GM12864 (cell line): Measurements from ENCODE around the gene ZNF678.
"Not testable (repeated sequence)": the region's sequence is repeated elsewhere in the genome, so short reads cannot be mapped to it uniquely, and the experiment has no call there.

Source experiments
- DNase-seq: peaks from one replicate; pipeline ENCODE4 v3.0.0-alpha.2; 2011; ENCODE audit warnings: low read depth
- H3K4me3 ChIP-seq: 2 replicates; pipeline ENCODE4 v1.5.1; 2011; ENCODE audit warnings: mild to moderate bottlenecking, low read depth, low read length, control low read depth
- CTCF ChIP-seq: IDR thresholded peaks from 2 replicates; pipeline ENCODE4 v1.5.1; 2011; ENCODE audit warnings: low read depth, mild to moderate bottlenecking, moderate library complexity, low read length, control low read depth, inconsistent platforms; ENCODE audit errors: missing control alignments

Gene ZNF678

DNA sequence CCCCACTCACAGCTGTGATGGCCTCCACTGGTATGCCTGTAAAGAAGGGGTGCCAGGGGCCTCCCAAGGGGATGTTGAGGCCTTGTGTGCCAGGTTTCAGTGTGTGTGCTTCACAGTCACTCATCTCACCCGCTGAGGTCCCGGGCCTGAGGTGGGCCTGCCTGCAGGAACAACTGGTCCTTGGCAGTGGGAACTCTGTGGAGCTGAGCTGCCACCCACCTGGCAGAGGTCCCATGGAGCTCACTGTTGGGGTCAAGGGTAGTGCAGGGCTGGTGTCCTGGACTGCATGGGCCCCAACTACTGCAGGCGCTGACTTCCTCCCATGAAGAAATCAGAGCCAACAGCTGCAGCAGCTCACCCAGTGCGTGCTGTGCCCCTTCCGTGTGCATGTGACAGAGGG lies 17.3 kb upstream of the ZNF678 start:
- no peak for TF ChIP-seq CTCF
- no peak overlapping the region for H3K4me3 ChIP-seq
- no peak for DNase-seq

DNA sequence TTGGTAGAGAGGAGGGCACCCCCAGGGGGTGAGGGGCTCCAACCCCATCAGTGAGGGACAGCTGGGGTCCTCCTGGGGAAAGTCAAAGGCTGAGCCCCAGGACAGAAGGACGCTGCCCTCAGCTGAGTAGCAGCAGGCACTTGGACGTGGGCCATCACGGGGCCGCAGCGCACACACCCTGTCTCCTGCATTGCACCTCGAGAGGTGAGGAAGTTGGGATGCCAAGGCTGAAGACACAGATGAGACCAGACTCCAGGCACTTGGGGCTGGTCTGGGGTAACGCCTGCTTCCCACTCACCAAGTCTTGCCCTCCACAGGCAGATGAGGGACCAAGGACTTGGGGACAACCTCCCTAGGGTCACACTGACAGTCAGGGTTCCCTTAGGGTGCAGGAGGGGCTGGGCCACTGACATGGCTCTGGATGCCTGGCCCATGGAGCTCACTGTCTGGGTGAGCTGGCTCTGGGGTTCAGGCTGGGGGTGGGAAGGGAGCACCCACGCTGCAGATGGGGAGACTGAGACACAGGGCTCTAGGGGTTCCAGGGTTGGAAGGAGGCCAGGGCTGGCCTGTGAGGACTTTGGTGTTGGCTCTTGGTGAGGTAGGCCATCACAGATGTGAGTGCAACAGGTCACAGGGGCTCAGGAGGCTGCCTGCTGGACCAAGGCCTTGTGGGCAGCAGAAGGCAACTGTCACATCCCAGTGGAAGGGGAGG lies 16.6 kb upstream of the ZNF678 start:
- TF ChIP-seq CTCF: no peak
- H3K4me3 ChIP-seq: no peak overlapping the region

DNA sequence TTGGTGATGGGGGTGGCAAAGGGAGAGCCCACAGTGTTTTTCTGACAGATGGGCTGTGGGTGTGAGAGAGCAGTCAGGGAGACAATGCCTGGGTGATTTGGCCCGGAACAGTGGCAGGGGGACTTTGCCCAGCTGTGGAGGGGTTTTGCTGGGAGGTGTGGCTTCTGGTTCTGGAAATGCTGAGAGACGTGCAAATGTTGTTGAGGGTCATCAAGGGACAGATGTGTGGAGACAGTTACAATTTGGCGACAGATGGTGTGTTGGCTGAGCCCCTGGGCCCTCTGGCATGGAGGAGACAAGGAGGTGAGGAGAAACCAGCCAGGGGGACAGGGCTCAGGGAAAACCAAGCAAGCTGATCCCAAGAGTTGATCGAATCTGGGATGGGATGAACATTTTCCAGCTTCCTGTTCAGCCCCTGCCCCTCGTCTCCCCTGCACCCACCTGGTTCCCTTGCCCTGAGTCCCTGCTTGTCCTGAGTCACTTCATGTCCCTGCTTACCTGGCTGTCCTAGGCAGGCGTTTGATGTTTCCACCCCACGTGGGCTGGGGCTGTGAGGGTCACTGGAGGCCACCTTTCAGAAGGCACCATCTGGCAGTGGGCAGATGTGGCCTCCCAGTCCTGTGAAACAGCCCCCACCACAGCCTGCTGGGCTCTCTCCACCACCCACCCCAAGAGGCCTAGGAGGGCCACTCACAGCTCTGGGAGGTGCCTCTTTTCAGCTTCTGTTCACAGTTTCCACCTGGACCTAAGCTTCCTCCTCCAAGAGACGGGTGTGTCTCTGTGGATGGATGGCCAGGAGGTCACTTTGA lies 15.8 kb upstream of the ZNF678 start:
- no peak for TF ChIP-seq CTCF
- no peak for DNase-seq
- H3K4me3 ChIP-seq: no peak overlapping the region

More for the DNA sequence above, 16.6 kb upstream of the ZNF678 start:
- DNase-seq: no peak

DNA sequence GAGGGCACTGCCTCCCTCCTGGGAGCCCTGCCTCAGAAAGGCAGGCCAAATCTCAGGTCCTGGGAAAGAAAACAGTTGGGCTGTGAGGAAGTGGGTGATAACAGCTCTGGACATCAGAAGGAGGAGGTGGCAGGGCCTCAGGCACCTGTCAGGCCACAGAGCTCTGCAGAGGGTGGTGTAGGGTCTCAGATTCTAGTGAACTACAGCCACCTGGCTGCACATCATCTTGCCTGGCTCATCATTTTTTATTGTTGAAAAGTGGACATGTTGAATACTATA lies 15.3 kb upstream of the ZNF678 start:
- no peak overlapping the region for H3K4me3 ChIP-seq
- TF ChIP-seq CTCF: no peak
- DNase-seq: no peak

DNA sequence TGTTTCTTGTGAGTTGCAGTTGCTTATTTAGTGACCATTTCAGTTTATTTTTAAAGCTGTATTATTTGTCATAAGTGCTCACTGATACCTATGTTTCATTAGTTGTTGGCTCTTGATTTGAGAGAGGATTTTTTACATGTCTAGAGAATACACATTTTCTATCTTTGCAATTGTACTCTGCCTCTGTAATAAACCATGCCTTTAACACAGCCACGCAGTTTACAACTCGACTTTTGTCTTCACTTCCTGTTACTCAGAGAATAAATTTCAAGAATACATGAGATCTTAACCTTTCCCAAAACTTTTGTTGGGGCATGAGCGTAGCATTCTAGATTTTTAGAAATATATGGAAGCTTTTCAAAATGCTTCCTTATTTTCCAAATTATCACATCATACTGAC lies 14.9 kb upstream of the ZNF678 start:
- no peak for DNase-seq
- TF ChIP-seq CTCF: no peak
- H3K4me3 ChIP-seq: no peak overlapping the region

DNA sequence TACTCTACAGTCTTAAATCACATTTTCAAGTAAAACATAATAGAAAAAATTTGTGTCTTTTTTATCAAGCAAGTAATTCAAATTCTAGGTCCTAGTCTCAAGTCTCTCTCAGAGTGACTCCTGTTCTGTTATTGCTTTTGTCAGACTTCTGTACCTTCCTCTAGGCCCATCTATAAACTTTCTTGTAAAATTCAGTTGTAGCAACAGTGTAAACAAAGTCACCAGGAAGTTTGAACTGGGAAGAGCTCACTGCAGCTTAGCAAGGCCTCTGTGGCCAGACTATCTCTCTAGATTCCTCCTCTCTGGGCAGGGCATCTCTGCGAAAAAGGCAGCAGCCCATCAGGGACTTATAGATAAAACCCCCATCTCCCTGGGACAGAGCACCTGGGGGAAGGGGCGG lies 13.5 kb upstream of the ZNF678 start:
- no peak for TF ChIP-seq CTCF
- no peak overlapping the region for H3K4me3 ChIP-seq
- DNase-seq: no peak

- not testable (repeated sequence) for DNase-seq, H3K4me3 ChIP-seq
Measured at GRCh38 chr1:227551881-227552280, 11.5 kb upstream of the ZNF678 start.
